AG09309 (cell line): ENCODE measurements around the gene CASTOR2.
"Not testable (repeated sequence)": the region's sequence is repeated elsewhere in the genome, so short reads cannot be mapped to it uniquely, and the experiment has no call there.

Source experiments
- DNase-seq: peaks from one replicate; pipeline ENCODE4 v3.0.0-alpha.2; 2010; ENCODE audit warnings: low read depth
- H3K4me3 ChIP-seq: 2 replicates; pipeline ENCODE4 v1.5.1; 2011; ENCODE audit warnings: mild to moderate bottlenecking, low read depth, low read length, moderate library complexity; ENCODE audit not compliant: control insufficient read depth
- TF ChIP-seq, protein P1 (sequence below): IDR thresholded peaks from 2 replicates; pipeline ENCODE4 v1.5.1; 2011; ENCODE audit warnings: mild to moderate bottlenecking, low read depth, low read length, inconsistent platforms; ENCODE audit not compliant: insufficient read depth, control insufficient read depth; ENCODE audit errors: missing control alignments

The CASTOR2 gene

DNA sequence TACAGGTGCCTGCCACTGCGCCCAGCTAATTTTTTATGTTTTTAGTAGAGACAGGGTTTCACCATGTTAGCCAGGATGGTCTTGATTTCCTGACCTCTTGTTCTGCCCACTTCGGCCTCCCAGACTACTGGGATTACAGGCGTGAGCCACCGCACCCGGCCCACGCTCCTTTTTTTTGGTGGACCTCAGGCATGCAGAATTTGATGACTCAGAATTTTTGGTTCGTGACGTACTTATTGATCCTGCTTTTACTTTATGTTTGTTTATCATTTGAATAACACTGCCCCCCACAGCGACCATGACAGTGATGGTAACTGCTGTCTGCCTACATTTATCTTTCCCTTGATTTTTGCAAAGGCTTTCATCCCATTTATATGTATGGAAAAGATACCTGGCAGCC is 23.9 kb downstream of the CASTOR2 start:
- not testable (repeated sequence) for DNase-seq, H3K4me3 ChIP-seq

DNA sequence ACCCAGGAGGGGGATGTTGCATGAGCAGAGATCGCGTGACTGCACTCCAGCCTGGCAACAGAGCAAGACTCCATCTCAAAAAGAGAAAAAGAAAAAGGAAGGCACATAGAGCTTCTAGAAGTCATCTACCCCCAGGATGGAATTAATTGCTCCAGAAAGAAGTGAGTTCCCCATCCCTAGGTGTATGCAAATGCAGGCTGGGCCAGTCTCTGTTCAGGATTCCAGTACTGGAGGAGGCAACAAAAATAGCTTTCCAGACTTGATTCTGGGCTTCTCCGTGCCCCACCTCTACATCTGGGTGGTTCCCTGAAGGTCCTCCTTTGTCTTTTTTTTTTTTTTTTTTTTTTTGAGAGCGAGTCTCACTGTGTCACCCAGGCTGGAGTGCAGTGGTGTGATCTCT is 28.6 kb downstream of the CASTOR2 start:
- no peak for DNase-seq
- no peak overlapping the region for H3K4me3 ChIP-seq
- TF ChIP-seq, protein P1, sequence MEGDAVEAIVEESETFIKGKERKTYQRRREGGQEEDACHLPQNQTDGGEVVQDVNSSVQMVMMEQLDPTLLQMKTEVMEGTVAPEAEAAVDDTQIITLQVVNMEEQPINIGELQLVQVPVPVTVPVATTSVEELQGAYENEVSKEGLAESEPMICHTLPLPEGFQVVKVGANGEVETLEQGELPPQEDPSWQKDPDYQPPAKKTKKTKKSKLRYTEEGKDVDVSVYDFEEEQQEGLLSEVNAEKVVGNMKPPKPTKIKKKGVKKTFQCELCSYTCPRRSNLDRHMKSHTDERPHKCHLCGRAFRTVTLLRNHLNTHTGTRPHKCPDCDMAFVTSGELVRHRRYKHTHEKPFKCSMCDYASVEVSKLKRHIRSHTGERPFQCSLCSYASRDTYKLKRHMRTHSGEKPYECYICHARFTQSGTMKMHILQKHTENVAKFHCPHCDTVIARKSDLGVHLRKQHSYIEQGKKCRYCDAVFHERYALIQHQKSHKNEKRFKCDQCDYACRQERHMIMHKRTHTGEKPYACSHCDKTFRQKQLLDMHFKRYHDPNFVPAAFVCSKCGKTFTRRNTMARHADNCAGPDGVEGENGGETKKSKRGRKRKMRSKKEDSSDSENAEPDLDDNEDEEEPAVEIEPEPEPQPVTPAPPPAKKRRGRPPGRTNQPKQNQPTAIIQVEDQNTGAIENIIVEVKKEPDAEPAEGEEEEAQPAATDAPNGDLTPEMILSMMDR: no peak

DNA sequence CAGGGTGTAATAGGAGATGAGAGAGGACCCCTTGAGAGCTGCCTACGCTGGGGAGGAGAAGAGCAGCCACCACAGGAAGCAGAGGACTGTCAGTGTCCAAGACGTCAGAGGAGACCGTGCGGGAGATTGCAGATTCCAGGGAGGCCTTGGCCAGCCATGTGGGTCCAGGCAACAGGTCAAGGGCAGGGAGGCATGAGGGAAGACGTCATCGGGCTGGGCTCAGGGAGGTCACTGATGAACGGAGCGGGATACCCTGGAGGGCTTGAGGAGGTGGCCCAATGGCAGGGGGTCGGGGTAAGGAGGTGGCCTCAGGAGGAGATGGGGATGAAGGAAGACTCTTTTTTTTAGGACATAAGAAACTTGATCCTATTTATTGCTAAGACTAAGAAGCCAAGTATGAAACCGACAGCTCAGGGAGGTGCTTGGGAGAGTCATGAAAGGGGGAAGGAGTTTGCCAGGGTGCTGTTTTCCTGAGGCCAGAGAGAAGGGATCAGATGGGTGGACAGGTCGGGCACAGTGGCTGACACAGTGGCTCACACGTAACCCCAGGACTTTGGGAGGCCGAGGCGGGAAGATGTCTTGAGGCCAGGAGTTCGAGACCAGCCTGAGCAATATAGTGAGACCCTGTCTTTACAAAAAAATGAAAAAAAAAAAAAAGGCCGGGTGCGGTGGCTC is 30.5 kb downstream of the CASTOR2 start:
- DNase-seq, H3K4me3 ChIP-seq: not testable (repeated sequence)

DNA sequence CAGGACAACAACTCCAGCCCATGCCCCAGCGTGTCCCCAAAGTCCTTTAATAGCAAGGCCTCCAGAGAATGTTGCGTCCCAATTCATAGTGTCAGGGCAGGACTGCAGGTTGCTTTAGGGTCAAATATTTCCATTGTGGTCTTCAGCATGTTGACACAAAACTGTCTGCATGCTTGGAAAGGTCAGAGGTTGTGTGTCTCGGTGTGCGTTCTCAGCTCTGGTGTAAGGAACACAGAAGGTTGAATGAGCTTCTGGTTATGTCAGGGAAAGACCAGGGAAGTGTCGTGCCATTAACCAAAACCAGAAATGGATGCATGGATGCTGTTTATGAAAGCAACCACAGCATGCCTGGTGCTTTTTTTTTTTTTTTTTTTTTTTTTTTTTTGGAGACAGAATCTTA is 31.9 kb downstream of the CASTOR2 start:
- DNase-seq, H3K4me3 ChIP-seq: not testable (repeated sequence)

DNA sequence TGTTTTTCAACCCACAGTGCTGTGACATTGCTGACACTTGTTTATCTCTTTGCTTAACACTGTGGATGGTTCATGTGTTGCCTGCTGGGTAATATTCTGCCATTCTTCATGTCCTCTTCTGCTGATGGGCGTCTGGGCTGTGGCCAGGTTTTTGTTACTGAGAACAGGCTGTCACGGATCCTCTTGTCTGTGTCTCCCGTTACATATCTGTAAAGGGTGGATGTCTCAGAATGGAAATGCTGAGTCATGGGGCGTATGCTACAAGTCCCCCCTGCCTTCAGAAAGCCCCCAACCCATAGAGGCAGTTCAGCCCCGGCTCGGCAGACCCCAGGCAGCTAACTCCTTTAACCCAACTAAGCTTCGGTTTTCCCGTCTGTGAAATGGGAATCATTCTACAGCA is 33.3 kb downstream of the CASTOR2 start:
- DNase-seq: not testable (repeated sequence)

DNA sequence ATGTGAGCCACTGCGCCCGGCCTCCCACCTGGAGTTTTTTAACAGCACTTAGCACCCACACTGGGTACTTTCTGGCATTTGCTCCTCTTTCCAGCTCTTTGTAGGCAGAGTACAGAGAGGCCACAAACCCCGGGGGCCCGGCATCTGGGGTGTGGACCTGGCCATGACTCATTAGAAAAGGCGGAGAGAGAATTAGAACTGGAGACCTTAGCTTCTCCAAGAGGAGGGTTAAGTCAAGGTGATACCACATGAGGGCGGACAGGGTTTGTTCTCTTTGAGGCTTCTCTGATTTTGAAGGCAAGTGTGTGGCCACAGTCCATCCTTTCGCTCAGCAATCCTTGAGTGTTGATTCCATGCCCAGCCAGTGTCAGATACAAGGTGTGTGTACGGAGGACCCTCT is 36.9 kb downstream of the CASTOR2 start:
- not testable (repeated sequence) for H3K4me3 ChIP-seq, DNase-seq

More for the DNA sequence above, 33.3 kb downstream of the CASTOR2 start:
- H3K4me3 ChIP-seq: not testable (repeated sequence)

DNA sequence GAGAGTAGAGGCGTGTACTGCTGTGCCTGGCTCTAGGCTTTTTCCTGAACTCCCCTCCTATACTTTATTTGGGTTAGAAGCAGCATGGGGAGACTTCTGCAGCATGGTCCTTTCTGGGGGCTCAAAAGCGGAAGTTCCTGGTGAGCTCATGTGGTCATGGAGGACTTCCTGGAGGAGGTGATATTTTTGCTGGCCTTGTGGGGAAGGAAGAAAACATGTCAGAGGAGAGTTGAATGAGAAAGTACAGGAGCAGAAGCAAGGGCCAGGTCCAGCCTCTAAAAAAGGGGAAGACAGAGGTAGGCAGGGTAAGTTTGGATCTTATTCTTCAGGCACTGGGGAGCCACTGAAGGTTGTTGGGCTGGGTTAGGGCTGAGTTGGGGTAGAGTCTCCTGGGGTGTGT is 45.5 kb downstream of the CASTOR2 start:
- DNase-seq: no peak
- TF ChIP-seq, protein P1: no peak
- no peak overlapping the region for H3K4me3 ChIP-seq

DNA sequence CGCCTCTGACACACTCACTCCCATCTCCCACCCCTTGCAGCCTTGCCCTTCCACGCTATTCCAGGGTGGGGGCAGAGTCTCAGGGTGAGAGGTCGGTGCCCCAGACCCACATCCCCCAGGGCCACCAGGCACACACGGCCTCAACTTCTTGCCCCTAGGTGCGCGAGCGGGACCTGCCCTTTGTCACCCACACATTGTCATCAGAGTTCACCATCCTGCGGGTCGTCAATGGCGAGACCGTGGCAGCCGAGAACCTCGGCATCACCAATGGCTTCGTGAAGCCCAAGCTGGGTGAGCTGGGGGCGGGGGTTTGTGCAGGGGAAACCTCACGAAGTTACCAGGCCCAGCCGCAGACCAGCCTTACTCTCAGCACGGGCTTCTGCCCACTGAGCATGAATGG is 53.3 kb downstream of the CASTOR2 start:
- DNase-seq: no peak
- no peak overlapping the region for H3K4me3 ChIP-seq
- TF ChIP-seq, protein P1: no peak

DNA sequence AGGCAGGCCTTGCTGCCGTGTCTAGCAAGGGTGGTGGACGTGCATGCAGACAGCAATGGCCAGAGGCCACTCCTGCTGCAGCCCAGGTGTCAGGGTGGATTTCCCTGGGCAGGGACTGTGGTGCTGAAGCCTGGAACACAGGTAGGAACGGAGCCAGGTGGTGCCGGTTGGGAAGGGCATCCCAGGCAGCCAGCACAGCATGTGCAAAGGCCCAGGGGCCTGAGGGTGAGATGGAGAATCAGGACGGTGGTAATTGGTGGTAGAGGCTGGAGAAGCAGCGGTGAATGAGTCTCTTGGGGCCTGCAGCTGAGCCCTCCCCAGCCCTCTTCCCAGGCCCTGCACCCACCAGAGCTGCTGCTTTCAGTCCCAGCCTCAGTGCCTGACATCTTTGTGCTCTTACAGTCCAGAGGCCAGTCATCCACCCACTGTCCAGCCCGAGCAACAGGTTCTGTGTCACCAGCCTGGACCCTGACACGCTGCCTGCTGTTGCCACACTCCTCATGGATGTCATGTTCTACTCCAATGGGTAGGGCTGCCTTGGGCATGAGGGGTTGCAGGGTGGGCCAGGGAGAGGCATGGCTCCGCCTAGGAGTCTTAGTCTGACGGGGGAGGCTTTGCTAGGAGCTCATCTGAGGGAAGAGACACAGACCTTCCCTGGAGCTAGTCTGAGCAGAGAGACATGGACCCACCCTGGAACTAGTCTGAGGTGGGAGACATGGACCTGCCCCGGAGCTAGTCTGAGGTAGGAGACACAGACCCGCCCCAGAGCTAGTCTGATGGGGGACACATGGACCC is 54.3 kb downstream of the CASTOR2 start:
- TF ChIP-seq, protein P1: no peak
- no peak for DNase-seq
- no peak overlapping the region for H3K4me3 ChIP-seq
